Measurements from ENCODE around the gene TRAF2.

The TRAF2 gene

DNA sequence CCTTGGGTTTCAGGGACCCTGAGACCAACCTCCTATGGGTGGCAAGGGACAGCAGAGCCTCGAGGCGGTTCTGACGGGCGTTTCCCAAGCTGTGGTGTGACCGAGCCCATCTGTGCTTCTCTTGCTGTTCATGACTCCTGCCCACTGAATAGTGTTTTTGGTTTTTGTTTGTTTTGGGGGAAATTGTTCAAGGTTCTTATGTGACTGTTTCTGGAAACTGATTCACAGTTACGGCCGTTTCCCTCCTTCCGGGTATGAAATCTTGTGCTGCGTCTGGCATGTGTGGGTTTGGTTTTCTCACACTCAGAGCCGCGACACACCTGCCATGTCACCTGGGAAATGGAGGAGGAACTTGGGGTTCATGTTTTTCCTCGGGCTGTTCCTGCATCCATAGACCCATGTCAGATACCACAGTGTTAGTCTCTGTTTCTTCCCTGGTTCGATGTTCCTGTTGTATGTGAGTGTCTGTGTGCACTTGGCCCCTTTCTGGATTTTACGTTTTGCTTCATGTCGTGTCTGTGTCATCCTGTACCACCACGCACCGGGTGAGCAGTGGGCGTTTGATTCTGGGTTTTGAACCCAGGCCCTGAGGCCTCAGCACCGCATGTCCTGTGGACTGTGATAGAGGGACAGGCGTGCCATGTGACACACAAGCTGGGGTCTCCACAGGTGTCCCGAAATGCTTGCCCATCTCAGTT lies 29.5 kb downstream of the TRAF2 start:
- ChIA-PET CTCF (no interaction called here), POLR2A (ENCODE audit: low non-redundant PET) (no interaction called here)
- peak overlapping the region; percentile 19; the same call in 1 of the 2 replicates for H3K27ac ChIP-seq
- no peak for DNase-seq (ENCODE audit: low spot score)
- TF ChIP-seq, protein P1, sequence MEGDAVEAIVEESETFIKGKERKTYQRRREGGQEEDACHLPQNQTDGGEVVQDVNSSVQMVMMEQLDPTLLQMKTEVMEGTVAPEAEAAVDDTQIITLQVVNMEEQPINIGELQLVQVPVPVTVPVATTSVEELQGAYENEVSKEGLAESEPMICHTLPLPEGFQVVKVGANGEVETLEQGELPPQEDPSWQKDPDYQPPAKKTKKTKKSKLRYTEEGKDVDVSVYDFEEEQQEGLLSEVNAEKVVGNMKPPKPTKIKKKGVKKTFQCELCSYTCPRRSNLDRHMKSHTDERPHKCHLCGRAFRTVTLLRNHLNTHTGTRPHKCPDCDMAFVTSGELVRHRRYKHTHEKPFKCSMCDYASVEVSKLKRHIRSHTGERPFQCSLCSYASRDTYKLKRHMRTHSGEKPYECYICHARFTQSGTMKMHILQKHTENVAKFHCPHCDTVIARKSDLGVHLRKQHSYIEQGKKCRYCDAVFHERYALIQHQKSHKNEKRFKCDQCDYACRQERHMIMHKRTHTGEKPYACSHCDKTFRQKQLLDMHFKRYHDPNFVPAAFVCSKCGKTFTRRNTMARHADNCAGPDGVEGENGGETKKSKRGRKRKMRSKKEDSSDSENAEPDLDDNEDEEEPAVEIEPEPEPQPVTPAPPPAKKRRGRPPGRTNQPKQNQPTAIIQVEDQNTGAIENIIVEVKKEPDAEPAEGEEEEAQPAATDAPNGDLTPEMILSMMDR (conservative IDR thresholded peaks at IDR 0.05; ENCODE audit: low read depth): no peak

GRCh38 chr9:136916330-136917184 lies 30.2 kb downstream of the TRAF2 start:
- ChIA-PET CTCF (interaction anchor here (0.5 kb wide), 1 partner anchor 16 kb away, joined by 5 read pairs; no protein-coding TSS in a partner anchor), POLR2A (ENCODE audit: low non-redundant PET) (no interaction called here)
- H3K27ac ChIP-seq: peak overlapping the region; percentile 19
- no peak for DNase-seq (ENCODE audit: low spot score)
- TF ChIP-seq, protein P1 (conservative IDR thresholded peaks at IDR 0.05; ENCODE audit: low read depth): no peak

DNA sequence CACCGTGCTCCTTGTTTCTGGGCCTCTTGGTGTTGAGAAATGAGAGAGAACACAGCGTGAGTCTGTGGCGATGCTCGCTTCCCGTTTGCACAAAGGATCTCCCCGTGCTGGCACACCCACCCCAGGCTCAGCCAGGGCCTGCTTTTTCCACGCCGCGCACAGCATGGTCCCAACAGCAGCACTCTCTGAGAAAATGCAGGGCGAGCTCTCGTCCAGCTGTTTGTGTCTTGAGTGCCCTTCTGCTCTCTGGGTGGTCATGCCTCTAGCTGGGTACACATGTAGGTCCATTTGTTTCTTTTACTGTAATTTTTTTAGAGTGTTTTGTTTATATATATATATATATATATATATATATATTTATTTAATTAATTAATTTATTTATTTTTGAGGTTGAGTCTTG lies 31.6 kb downstream of the TRAF2 start:
- POLR2A ChIA-PET (ENCODE audit: low non-redundant PET): no interaction called here
- TF ChIP-seq, protein P1 (conservative IDR thresholded peaks at IDR 0.05; ENCODE audit: low read depth): no peak
- peak overlapping the region; percentile 9; the same call in 1 of the 2 replicates for H3K27ac ChIP-seq
- no peak for DNase-seq (ENCODE audit: low spot score)
- CTCF ChIA-PET: interaction anchor here (0.6 to 0.7 kb wide), 2 partner anchors 58 to 59 kb away, joined by 3 read pairs; no protein-coding TSS in a partner anchor

DNA sequence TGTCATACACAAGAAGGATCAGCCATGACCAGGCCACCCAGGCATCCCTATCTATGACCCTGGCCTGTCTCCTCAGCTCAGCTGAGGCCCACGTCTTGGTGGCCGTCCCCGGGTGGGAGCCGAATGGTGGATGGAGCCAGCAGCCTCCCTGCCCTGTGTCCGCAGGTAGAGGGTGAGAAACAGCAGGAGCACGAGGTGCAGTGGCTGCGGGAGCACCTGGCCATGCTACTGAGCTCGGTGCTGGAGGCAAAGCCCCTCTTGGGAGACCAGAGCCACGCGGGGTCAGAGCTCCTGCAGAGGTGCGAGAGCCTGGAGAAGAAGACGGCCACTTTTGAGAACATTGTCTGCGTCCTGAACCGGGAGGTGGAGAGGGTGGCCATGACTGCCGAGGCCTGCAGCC lies 33.8 kb downstream of the TRAF2 start:
- ChIA-PET POLR2A (ENCODE audit: low non-redundant PET) (no interaction called here), CTCF (interaction anchor here (0.6 to 0.8 kb wide), 4 partner anchors 10 to 176 kb away, joined by 3 to 6 read pairs (median 4); no protein-coding TSS in a partner anchor)
- H3K27ac ChIP-seq: no peak overlapping the region
- DNase-seq (ENCODE audit: low spot score): no peak
- TF ChIP-seq, protein P1 (conservative IDR thresholded peaks at IDR 0.05; ENCODE audit: low read depth): no peak

- H3K27ac ChIP-seq: no peak overlapping the region
- DNase-seq (ENCODE audit: low spot score): no peak
- TF ChIP-seq, protein P1 (conservative IDR thresholded peaks at IDR 0.05; ENCODE audit: low read depth): no peak
- CTCF ChIA-PET: no interaction called here
- POLR2A ChIA-PET (ENCODE audit: low non-redundant PET): no interaction called here
These were observed 34.5 kb downstream of the TRAF2 start for GRCh38 chr9:136920734-136921231.

DNA sequence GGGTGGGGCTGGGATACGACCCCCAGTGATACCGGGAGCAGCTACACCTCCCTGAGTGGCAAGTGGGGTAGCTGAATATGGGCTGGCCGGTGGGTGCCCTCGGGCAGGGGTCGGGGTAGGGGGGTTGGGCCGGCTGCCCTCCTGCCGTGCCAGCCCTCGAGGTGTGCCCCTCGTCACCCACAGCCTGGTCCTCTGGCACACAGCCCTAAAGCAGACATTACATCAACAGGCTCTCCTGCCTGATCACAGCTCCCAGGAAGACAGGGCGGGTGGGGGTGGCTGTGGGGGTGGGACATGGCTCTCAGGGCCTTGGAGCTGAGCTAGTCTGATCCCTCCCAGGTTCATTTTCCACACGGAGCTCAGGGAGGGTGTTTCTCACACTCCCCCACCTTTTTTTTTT lies 35.0 kb downstream of the TRAF2 start:
- DNase-seq (ENCODE audit: low spot score): no peak
- TF ChIP-seq, protein P1 (conservative IDR thresholded peaks at IDR 0.05; ENCODE audit: low read depth): no peak
- POLR2A ChIA-PET (ENCODE audit: low non-redundant PET): no interaction called here
- H3K27ac ChIP-seq: peak overlapping the region; percentile 9
- CTCF ChIA-PET: no interaction called here
